HG03280 (cell line): ENCODE measurements around the gene SYNJ1.
"Not testable (repeated sequence)": the region's sequence is repeated elsewhere in the genome, so short reads cannot be mapped to it uniquely, and the experiment has no call there.

ENCODE experiments used
- ATAC-seq: cut with Tn5 transposase; IDR thresholded peaks from one replicate; pipeline ENCODE4 v1.9.1; 2021; ENCODE audit warnings: mild to moderate bottlenecking, moderate library complexity; ENCODE audit not compliant: unreplicated experiment

SYNJ1 gene

GRCh38 chr21:32698971-32699693 is 28.7 kb downstream of the SYNJ1 start:
- ATAC-seq = no peak

GRCh38 chr21:32698286-32698685 is 29.5 kb downstream of the SYNJ1 start:
- ATAC-seq = no peak

- not testable (repeated sequence) for ATAC-seq
Observed at GRCh38 chr21:32695482-32695881, 32.3 kb downstream of the SYNJ1 start.

GRCh38 chr21:32693581-32693980 is 34.2 kb downstream of the SYNJ1 start:
- ATAC-seq = no peak

GRCh38 chr21:32690085-32690484 is 37.7 kb downstream of the SYNJ1 start:
- ATAC-seq = no peak

- ATAC-seq = no peak
Observed at GRCh38 chr21:32687643-32688345, 40.0 kb downstream of the SYNJ1 start.

- ATAC-seq = no peak
Observed at GRCh38 chr21:32682696-32683474, 44.9 kb downstream of the SYNJ1 start.

GRCh38 chr21:32674731-32675130 is 53.1 kb downstream of the SYNJ1 start:
- no peak for ATAC-seq

- no peak for ATAC-seq
Observed at GRCh38 chr21:32674038-32674437, 53.8 kb downstream of the SYNJ1 start.

- no peak for ATAC-seq
Observed at GRCh38 chr21:32666258-32666657, 61.6 kb downstream of the SYNJ1 start.

GRCh38 chr21:32664095-32664494 is 63.7 kb downstream of the SYNJ1 start:
- not testable (repeated sequence) for ATAC-seq

- not testable (repeated sequence) for ATAC-seq
Observed at GRCh38 chr21:32661981-32662380, 65.8 kb downstream of the SYNJ1 start.

- not testable (repeated sequence) for ATAC-seq
Observed at GRCh38 chr21:32661026-32661782, 66.6 kb downstream of the SYNJ1 start.

GRCh38 chr21:32658524-32658923 is 69.3 kb downstream of the SYNJ1 start:
- ATAC-seq = no peak

GRCh38 chr21:32653326-32653901 is 74.4 kb downstream of the SYNJ1 start:
- no peak for ATAC-seq

GRCh38 chr21:32648165-32648564 is 79.6 kb downstream of the SYNJ1 start:
- ATAC-seq = no peak

- no peak for ATAC-seq
Observed at GRCh38 chr21:32645261-32646182, 82.3 kb downstream of the SYNJ1 start.

GRCh38 chr21:32641710-32642698 is 85.8 kb downstream of the SYNJ1 start:
- ATAC-seq = no peak
